Neural progenitor cell (in vitro differentiated cells): ENCODE results near the gene CCDC85C.

Experiments
- CTCF ChIP-seq: fragments of 200-600 bp; sonication (generic); IDR thresholded peaks from 2 replicates; pipeline ENCODE4 v1.5.1; 2017; ENCODE audit warnings: antibody characterized with exemption, mild to moderate bottlenecking
- EZH2 ChIP-seq: fragments of 200-600 bp; sonication (generic); IDR thresholded peaks from 2 replicates; pipeline ENCODE4 v1.6.1; 2017; ENCODE audit warnings: antibody characterized with exemption, mild to moderate bottlenecking, moderate library complexity
- EZH2phosphoT487 ChIP-seq: fragments of 200-600 bp; sonication (generic); IDR thresholded peaks from 2 replicates; pipeline ENCODE4 v1.6.1; 2017; ENCODE audit warnings: antibody characterized with exemption

- TF ChIP-seq EZH2 (no peak), CTCF (no peak), EZH2phosphoT487 (no peak)
These were observed 2.6 kb downstream of the CCDC85C start for GRCh38 chr14:99601361-99601831.
